BJ (cell line): Measurements from ENCODE around the gene CTXND2. TPM values are rescaled to one million over a fixed set of nuclear protein-coding genes. Genes with fewer than 3 reads are reported as not detected.
"Not testable (repeated sequence)": the region's sequence is repeated elsewhere in the genome, so short reads cannot be mapped to it uniquely, and the experiment has no call there.

ENCODE experiments used
- CTCF ChIA-PET: fragments of 350-600 bp; formaldehyde crosslinking; extraction: SDS; loops from one replicate; lab custom pipeline; 2021; ENCODE audit warnings: antibody characterized with exemption, inconsistent platforms; lab: Yijun Ruan, JAX
- POLR2A ChIA-PET: fragments of 300-600 bp; sonication (Branson Sonifier 250); formaldehyde crosslinking; extraction: SDS; loops from one replicate; lab custom pipeline; 2021; ENCODE audit warnings: antibody characterized with exemption; lab: Charles Lee
- DNase-seq: peaks from one replicate; pipeline ENCODE4 v3.0.0-alpha.2; 2011; ENCODE audit warnings: low read depth
- H3K27me3 ChIP-seq: 2 replicates; pipeline ENCODE4 v1.6.0; 2011; ENCODE audit warnings: low read length; ENCODE audit not compliant: control insufficient read depth, insufficient read depth
- H3K36me3 ChIP-seq: 2 replicates; pipeline ENCODE4 v1.5.1; 2011; ENCODE audit warnings: low read length; ENCODE audit not compliant: control insufficient read depth, insufficient read depth
- H3K4me3 ChIP-seq: 2 replicates; pipeline ENCODE4 v1.5.1; 2011; ENCODE audit warnings: low read depth, mild to moderate bottlenecking, control low read depth, low read length
- polyA plus RNA-seq: library from polyadenylated mRNA; depleted of rRNA; stranded (reverse); fragments of >200 nt; gene quantifications from 2 replicates; pipeline ENCODE4 v1.2.3, GENCODE V29; 2011
- TF ChIP-seq, protein P1 (sequence below): IDR thresholded peaks from 2 replicates; pipeline ENCODE4 v1.5.1; 2011; ENCODE audit warnings: low read depth, mild to moderate bottlenecking, control low read depth, inconsistent platforms, low read length, moderate library complexity; ENCODE audit not compliant: insufficient read depth

Gene CTXND2
- polyA plus RNA-seq, 1 experiment: not detected

DNA sequence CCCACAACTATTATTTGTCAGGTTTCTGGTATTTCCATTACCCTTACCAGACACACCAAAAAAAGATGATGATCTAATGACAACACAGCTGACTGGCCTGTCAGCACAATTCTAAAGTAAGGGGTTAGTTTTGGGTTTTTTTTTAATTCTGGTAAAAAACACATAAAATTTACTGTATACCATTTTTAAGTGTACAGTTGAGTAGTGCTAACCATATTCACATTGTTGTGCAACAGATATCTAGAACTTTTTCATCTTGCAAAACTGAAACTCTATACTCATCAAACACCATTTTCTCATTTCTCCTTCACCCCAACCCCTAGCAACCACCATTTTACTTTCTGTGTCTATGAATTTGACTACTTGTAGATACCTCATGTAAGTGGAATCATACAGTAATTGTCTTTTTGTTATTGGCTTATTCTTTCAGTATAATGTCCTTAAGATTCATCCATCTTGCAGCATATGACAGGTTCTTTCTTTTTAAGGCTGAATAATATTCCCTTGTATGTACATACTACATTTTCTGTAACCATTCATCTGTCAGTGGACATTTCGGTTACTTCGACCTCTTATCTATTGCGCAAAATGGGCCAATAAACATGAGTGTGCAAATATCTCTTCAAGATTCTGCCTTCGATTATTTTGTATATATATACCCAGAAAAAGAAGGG is 40.3 kb upstream of the CTXND2 start:
- Histone ChIP-seq H3K27me3 (no peaks in the 10 kb centered on the region), H3K36me3 (no peaks in the 10 kb centered on the region; the same call in 1 of the 2 replicates), H3K4me3 (no peak overlapping the region)
- TF ChIP-seq, protein P1, sequence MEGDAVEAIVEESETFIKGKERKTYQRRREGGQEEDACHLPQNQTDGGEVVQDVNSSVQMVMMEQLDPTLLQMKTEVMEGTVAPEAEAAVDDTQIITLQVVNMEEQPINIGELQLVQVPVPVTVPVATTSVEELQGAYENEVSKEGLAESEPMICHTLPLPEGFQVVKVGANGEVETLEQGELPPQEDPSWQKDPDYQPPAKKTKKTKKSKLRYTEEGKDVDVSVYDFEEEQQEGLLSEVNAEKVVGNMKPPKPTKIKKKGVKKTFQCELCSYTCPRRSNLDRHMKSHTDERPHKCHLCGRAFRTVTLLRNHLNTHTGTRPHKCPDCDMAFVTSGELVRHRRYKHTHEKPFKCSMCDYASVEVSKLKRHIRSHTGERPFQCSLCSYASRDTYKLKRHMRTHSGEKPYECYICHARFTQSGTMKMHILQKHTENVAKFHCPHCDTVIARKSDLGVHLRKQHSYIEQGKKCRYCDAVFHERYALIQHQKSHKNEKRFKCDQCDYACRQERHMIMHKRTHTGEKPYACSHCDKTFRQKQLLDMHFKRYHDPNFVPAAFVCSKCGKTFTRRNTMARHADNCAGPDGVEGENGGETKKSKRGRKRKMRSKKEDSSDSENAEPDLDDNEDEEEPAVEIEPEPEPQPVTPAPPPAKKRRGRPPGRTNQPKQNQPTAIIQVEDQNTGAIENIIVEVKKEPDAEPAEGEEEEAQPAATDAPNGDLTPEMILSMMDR: no peak
- no peak for DNase-seq
- CTCF ChIA-PET: interaction anchor here (0.6 kb wide), 1 partner anchor 286 kb away, joined by 4 read pairs; no protein-coding TSS in a partner anchor
- POLR2A ChIA-PET: no interaction called here

DNA sequence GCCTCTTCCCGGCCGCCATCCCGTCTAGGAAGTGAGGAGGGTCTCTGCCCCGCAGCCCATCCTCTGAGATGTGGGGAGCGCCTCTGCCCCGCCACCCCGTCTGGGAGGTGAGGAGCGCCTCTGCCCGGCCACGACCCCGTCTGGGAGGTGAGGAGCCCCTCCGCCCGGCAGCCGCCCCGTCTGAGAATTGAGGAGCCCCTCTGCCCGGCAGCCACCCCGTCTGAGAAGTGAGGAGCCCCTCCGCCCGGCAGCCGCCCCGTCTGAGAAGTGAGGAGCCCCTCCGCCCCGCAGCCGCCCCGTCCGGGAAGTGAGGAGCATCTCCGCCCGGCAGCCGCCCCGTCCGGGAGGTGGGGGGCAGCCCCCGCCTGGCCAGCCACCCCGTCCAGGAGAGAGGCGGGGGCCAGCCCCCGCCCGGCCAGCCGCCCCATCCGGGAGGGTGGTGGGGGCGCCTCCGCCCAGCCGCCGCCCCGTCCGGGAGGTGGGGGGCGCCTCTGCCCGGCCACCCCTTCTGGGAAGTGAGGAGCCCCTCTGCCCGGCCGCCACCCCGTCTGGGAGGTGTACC is 36.1 kb upstream of the CTXND2 start:
- CTCF ChIA-PET, POLR2A ChIA-PET: not testable (repeated sequence)

DNA sequence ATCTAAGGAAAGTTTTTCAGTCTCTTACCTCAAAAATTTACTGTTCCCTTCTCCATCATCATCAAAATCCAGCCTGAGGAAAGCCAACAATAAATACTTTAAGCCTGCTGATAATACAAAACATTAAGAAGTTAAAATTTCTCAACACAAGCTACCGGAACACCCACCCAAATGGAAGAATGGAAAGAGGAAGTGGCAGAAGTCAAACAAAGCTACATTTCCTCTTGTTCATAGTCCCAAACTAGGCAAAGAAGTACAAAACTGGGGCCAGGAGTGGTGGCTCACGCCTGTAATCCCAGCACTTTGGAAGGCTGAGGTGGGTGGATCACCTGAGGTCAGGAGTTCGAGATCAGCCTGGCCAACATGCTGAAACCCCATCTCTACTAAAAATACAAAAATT is 34.2 kb upstream of the CTXND2 start:
- H3K4me3 ChIP-seq, POLR2A ChIA-PET, H3K27me3 ChIP-seq, H3K36me3 ChIP-seq, CTCF ChIA-PET, DNase-seq: not testable (repeated sequence)

More for the DNA sequence above, 36.1 kb upstream of the CTXND2 start:
- not testable (repeated sequence) for H3K4me3 ChIP-seq, DNase-seq, H3K36me3 ChIP-seq, H3K27me3 ChIP-seq

DNA sequence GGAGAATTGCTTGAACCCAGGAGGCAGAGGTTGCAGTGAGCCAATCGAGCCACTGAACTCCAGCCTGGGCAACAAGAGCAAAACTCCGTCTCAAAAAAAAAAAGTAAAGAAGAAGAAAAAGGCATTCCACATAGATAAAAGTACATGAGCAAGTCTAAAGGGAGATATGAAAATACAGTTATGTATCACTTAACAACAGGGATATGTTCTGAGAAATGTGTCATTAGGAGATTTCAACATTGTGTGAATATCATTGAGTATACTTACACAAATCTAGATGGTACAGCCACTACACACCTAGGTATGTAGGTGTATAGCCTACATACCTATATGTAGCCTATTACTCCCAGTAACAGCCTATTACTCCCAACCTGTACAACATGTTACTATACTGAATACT is 23.2 kb upstream of the CTXND2 start:
- DNase-seq: no peak
- Histone ChIP-seq H3K36me3 (no peaks in the 10 kb centered on the region; the same call in none of the 2 replicates), H3K27me3 (no peaks in the 10 kb centered on the region), H3K4me3 (no peak overlapping the region)
- TF ChIP-seq, protein P1: no peak
- CTCF ChIA-PET: no interaction called here
- POLR2A ChIA-PET: no interaction called here

DNA sequence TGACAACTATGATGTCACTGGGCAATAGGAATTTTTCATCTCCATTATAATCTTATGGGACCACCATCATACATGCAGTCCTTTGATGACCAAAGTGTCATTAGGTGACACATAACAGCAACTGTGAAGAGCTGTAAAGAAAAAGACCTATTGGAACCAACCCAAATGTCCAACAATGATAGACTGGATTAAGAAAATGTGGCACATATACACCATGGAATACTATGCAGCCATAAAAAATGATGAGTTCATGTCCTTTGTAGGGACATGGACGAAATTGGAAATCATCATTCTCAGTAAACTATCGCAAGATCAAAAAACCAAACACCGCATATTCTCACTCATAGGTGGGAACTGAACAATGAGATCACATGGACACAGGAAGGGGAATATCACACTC is 22.7 kb upstream of the CTXND2 start:
- H3K36me3 ChIP-seq, CTCF ChIA-PET: not testable (repeated sequence)

DNA sequence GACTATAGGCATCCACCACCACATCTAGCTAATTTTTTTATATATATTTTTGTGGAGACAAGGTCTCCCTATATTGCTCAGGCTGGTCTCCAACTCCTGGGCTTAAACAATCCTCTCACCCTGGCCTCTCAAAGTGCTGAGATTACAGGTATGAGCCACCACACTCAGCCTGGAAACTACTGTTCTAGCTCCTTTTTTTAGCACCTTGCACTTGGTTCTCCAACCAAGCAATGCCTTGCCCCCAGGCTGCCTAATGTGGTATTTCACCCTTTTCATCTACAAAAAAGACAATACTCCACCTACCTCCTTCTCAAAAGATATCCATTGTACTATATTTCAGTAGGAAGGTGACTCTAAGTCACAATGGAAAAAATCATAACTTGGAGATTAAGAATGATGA is 17.3 kb upstream of the CTXND2 start:
- H3K27me3 ChIP-seq: no peaks in the 10 kb centered on the region
- POLR2A ChIA-PET: no interaction called here
- peaks cover 3% of the 10 kb centered on the region for H3K36me3 ChIP-seq
- no peak for DNase-seq
- no peak overlapping the region for H3K4me3 ChIP-seq
- TF ChIP-seq, protein P1: no peak
- CTCF ChIA-PET: interaction anchor here (0.9 to 1.9 kb wide), 3 partner anchors 44 to 101 kb away, joined by 3 to 7 read pairs (median 3); no protein-coding TSS in a partner anchor

More for the DNA sequence above, 22.7 kb upstream of the CTXND2 start:
- POLR2A ChIA-PET, H3K27me3 ChIP-seq, H3K4me3 ChIP-seq, DNase-seq: not testable (repeated sequence)
